B cell (primary cell): Measurements from ENCODE around the gene DDRGK1. TPM values are rescaled to one million over a fixed set of nuclear protein-coding genes. Genes with fewer than 3 reads are reported as not detected.
A peak's percentile ranks its signal among the peaks of the same experiment; 100 is the strongest.
"Not testable (repeated sequence)": the region's sequence is repeated elsewhere in the genome, so short reads cannot be mapped to it uniquely, and the experiment has no call there.

ENCODE experiments used
- ATAC-seq: fragments of 200-7000 bp; cut with Tn5 transposase; one replicate; pipeline ENCODE4 v1.10.0; 2021; ENCODE audit warnings: low read depth, mild to moderate bottlenecking, moderate number of reproducible peaks, moderate library complexity
- CTCF ChIA-PET: fragments of 350-600 bp; sonication (Branson Sonifier 250); formaldehyde crosslinking; loops from one replicate; lab custom pipeline; 2021; ENCODE audit warnings: antibody characterized with exemption, inconsistent platforms; lab: Charles Lee
- POLR2A ChIA-PET: fragments of 350-600 bp; sonication (Branson Sonifier 250); formaldehyde crosslinking; loops from one replicate; lab custom pipeline; 2021; ENCODE audit warnings: antibody characterized with exemption; lab: Charles Lee
- DNase-seq: peaks from one replicate; pipeline ENCODE4 v3.0.0; 2013
- H2AFZ ChIP-seq: 2 replicates; pipeline ENCODE4 v1.6.1; 2012; ENCODE audit warnings: mild to moderate bottlenecking, low read depth, low read length; ENCODE audit not compliant: insufficient read depth, poor library complexity, severe bottlenecking
- H3K27ac ChIP-seq, 2 donors: 1 replicate in 1 of 2; 2 replicates in 1 of 2; pipeline ENCODE4 v1.5.1; 2012 to 2013; ENCODE audit warnings: low read length in 2 of 2, mild to moderate bottlenecking in 2 of 2, moderate library complexity in 1 of 2
- H3K27me3 ChIP-seq, 4 experiments: fragments of 200-600 bp in 1 of 4; sonication (generic) in 1 of 4; replicated peaks in 1 of 4; 1 replicate in 2 of 4; 2 replicates in 2 of 4; pipeline versions ENCODE4 v1.6.1 to v1.7.0; 2013 to 2016; ENCODE audit warnings: low read length in 3 of 4, mild to moderate bottlenecking in 2 of 4, mixed read lengths in 1 of 4, moderate library complexity in 1 of 4; ENCODE audit not compliant: insufficient read depth in 4 of 4, control insufficient read depth in 3 of 4; ENCODE audit errors: control extremely low read depth in 1 of 4
- H3K36me3 ChIP-seq, 2 experiments: replicated peaks in 1 of 2; 1 replicate in 1 of 2; 2 replicates in 1 of 2; pipeline versions ENCODE4 v1.6.1 to v1.7.1; 2013; ENCODE audit warnings: low read length in 1 of 2; ENCODE audit not compliant: insufficient read depth in 2 of 2, control insufficient read depth in 1 of 2; ENCODE audit errors: control extremely low read depth in 1 of 2, extremely low read depth in 1 of 2
- H3K4me1 ChIP-seq, 2 donors: fragments of 200-600 bp in 1 of 2; sonication (generic) in 1 of 2; 1 replicate in 1 of 2; 2 replicates in 1 of 2; pipeline versions ENCODE4 v1.5.1 to v1.6.1; 2013 to 2017; ENCODE audit warnings: low read length in 2 of 2; ENCODE audit not compliant: control insufficient read depth in 2 of 2, insufficient read depth in 2 of 2
- H3K4me2 ChIP-seq: replicated peaks from 2 replicates; pipeline ENCODE3; 2012; ENCODE audit warnings: mild to moderate bottlenecking, low read depth, low read length; ENCODE audit not compliant: poor library complexity, severe bottlenecking
- H3K4me3 ChIP-seq, 5 experiments: fragments of 200-600 bp in 1 of 5; sonication (generic) in 1 of 5; 1 replicate in 3 of 5; 2 replicates in 2 of 5; pipeline versions ENCODE4 v1.5.1 to v1.7.0; 2011 to 2016; ENCODE audit warnings: low read length in 4 of 5, mild to moderate bottlenecking in 4 of 5, low read depth in 2 of 5, control low read depth in 1 of 5, moderate library complexity in 1 of 5; ENCODE audit not compliant: insufficient read depth in 1 of 5; ENCODE audit errors: control extremely low read depth in 1 of 5, extremely low read depth in 1 of 5
- H3K79me2 ChIP-seq: fragments of 200-600 bp; sonication (generic); one replicate; pipeline ENCODE4 v1.6.0; 2016; ENCODE audit warnings: low read length; ENCODE audit not compliant: control insufficient read depth, insufficient read depth
- H3K9ac ChIP-seq: fragments of 200-600 bp; sonication (generic); 2 replicates; pipeline ENCODE4 v1.6.1; 2017; ENCODE audit warnings: mild to moderate bottlenecking, low read length, moderate library complexity
- H3K9me3 ChIP-seq, 3 donors: one replicate each; pipeline versions ENCODE4 v1.6.1 to v1.7.1; 2013; ENCODE audit warnings: low read length in 2 of 3; ENCODE audit not compliant: control insufficient read depth in 2 of 3, insufficient read depth in 1 of 3; ENCODE audit errors: control extremely low read depth in 1 of 3
- H4K20me1 ChIP-seq: 2 replicates; pipeline ENCODE4 v1.6.0; 2012; ENCODE audit warnings: mild to moderate bottlenecking, low read length; ENCODE audit not compliant: insufficient read depth, control insufficient read depth, poor library complexity, severe bottlenecking
- H3K27ac Mint-ChIP-seq: one replicate; pipeline ENCODE4 v1.8.0; 2021; ENCODE audit warnings: mixed read lengths
- H3K27me3 Mint-ChIP-seq: one replicate; pipeline ENCODE4 v1.8.0; 2021; ENCODE audit warnings: mixed read lengths
- H3K4me1 Mint-ChIP-seq: one replicate; pipeline ENCODE4 v1.8.0; 2021; ENCODE audit warnings: mixed read lengths
- H3K4me3 Mint-ChIP-seq: one replicate; pipeline ENCODE4 v1.8.0; 2021; ENCODE audit warnings: mixed read lengths
- H3K9me3 Mint-ChIP-seq: one replicate; pipeline ENCODE4 v1.8.0; 2022; ENCODE audit warnings: mixed read lengths; ENCODE audit not compliant: insufficient read depth
- EZH2 ChIP-seq: IDR thresholded peaks from 2 replicates; pipeline ENCODE4 v1.6.1; 2012; ENCODE audit warnings: borderline replicate concordance, low read depth, mild to moderate bottlenecking, moderate library complexity, low read length; ENCODE audit not compliant: insufficient read depth, poor library complexity, severe bottlenecking
- WGBS: methylation state at CpG from one replicate; pipeline ENCODE4 v1.1.5; 2013; ENCODE audit warnings: missing lambda C conversion rate; ENCODE audit not compliant: insufficient coverage; 5-methylcytosine and 5-hydroxymethylcytosine counted together
- intact Hi-C: fragments of 100-400 bp; cut with micrococcal nuclease; formaldehyde crosslinking; loops from one replicate; pipeline ENCODE4 v1.10.0; 2022
- polyA plus RNA-seq: library from polyadenylated mRNA; depleted of rRNA; stranded (reverse); fragments of >200 nt; gene quantifications from 2 replicates; pipeline ENCODE4 v1.2.3, GENCODE V29; 2012
- total RNA-seq, 2 donors: library from RNA; stranded (reverse); fragments of 120-200 nt in 1 of 2; gene quantifications; 1 replicate in 1 of 2; 2 replicates in 1 of 2; pipeline versions ENCODE4 v1.2.3 to v1.2.4, GENCODE V29; 2013 to 2022
- TF ChIP-seq, protein P1 (sequence below): fragments of 200-600 bp; IDR thresholded peaks from one replicate; pipeline ENCODE4 v1.8.0; 2022; ENCODE audit warnings: antibody characterized with exemption, mild to moderate bottlenecking

DDRGK1 gene
- total and polyA plus RNA-seq, 2 donors (not counting 1 experiment from before 2014, with no cell fraction given), result 35.6 to 51.9 TPM

DNA sequence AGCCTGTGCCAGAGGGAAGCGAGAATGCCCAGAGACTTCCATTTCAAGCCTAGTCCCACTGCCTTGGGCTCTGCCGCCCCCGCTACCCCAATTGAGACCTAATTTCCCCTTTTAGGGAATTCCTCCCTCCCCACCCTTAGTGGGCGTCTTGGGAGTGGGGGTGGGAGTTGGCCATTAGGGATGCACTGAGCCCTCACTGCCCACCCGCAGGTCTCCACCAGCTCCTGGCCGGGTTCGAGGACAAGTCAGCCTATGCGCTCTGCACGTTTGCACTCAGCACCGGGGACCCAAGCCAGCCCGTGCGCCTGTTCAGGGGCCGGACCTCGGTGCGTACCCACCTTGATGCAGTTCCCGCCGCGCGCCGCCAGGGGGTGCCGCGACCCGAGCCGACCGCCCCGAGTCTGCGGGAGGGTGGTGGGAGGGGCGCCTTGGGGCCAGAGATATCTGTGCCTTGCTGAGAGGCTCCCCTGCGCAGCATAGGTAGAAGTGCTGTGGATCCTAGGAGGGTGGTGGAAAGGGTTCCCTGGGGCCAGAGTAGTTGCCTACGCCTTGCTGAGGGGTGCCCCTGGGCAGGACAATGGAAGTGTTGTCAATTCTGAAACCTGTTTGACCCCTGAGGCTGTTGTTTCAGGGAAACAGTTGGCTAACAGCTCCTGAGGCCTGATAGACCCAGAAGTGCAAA, 14.0 kb upstream of the DDRGK1 start:
- peak overlapping the region; percentile 13 for H2AFZ ChIP-seq
- H3K9me3 ChIP-seq, result no peaks in the 10 kb centered on the region
- ATAC-seq (peak; percentile 70), DNase-seq (peak; percentile 79)
- ChIA-PET CTCF (interaction anchor here (0.6 to 8.0 kb wide), 14 partner anchors 10 to 492 kb away, joined by 3 to 76 read pairs (median 3); partner anchors contain the start of genes ITPA and SLC4A11), POLR2A (interaction anchor here (0.5 to 0.7 kb wide), 2 partner anchors 58 to 178 kb away, joined by 4 to 9 read pairs; no protein-coding TSS in a partner anchor)
- TF ChIP-seq EZH2, result no peak
- TF ChIP-seq, protein P1, sequence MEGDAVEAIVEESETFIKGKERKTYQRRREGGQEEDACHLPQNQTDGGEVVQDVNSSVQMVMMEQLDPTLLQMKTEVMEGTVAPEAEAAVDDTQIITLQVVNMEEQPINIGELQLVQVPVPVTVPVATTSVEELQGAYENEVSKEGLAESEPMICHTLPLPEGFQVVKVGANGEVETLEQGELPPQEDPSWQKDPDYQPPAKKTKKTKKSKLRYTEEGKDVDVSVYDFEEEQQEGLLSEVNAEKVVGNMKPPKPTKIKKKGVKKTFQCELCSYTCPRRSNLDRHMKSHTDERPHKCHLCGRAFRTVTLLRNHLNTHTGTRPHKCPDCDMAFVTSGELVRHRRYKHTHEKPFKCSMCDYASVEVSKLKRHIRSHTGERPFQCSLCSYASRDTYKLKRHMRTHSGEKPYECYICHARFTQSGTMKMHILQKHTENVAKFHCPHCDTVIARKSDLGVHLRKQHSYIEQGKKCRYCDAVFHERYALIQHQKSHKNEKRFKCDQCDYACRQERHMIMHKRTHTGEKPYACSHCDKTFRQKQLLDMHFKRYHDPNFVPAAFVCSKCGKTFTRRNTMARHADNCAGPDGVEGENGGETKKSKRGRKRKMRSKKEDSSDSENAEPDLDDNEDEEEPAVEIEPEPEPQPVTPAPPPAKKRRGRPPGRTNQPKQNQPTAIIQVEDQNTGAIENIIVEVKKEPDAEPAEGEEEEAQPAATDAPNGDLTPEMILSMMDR, result peak; percentile 96
- no peak overlapping the region for H3K27ac ChIP-seq
- no peaks in the 10 kb centered on the region for H3K27me3 ChIP-seq
- peaks cover 20 to 28% of the 10 kb centered on the region in 2 donors for H3K4me1 ChIP-seq
- Mint-ChIP-seq H3K9me3 (no peaks in the 10 kb centered on the region), H3K27me3 (no peaks in the 10 kb centered on the region), H3K4me1 (peaks cover 19% of the 10 kb centered on the region), H3K27ac (no peak overlapping the region), H3K4me3 (no peak overlapping the region)
- peaks cover 5% of the 10 kb centered on the region for H4K20me1 ChIP-seq
- 23% methylated on average over 26 of the region's 30 CpGs for WGBS
- H3K79me2 ChIP-seq, result peaks cover 11% of the 10 kb centered on the region
- intact Hi-C loops, result loop anchor here (1.0 to 5.0 kb wide), 2 partner anchors 14 to 254 kb away; partner anchors contain the start of genes ATRN and DDRGK1
- no peak overlapping the region for H3K4me3 ChIP-seq
- H3K4me2 ChIP-seq, result peak overlapping the region; percentile 55
- H3K9ac ChIP-seq, result no peak overlapping the region
- peaks cover 0 to 33% of the 10 kb centered on the region in 2 experiments for H3K36me3 ChIP-seq

- 100% methylated on average over 1 of the region's 7 CpGs for WGBS
- intact Hi-C loops, result loop anchor here (5.0 kb wide), 1 partner anchor 257 kb away; the partner anchor contains the start of gene ATRN
- H2AFZ ChIP-seq, ATAC-seq, H3K4me2 ChIP-seq, H3K27me3 Mint-ChIP-seq, DNase-seq, H3K4me3 ChIP-seq, H3K27me3 ChIP-seq, H3K9ac ChIP-seq, H3K9me3 Mint-ChIP-seq, H3K4me1 Mint-ChIP-seq, POLR2A ChIA-PET, H3K27ac ChIP-seq, H3K27ac Mint-ChIP-seq, H3K9me3 ChIP-seq, H3K4me3 Mint-ChIP-seq: not testable (repeated sequence)
- CTCF ChIA-PET, result interaction anchor here (1.2 kb wide), 1 partner anchor 64 kb away, joined by 3 read pairs; no protein-coding TSS in a partner anchor
- H3K79me2 ChIP-seq, result peaks cover 35% of the 10 kb centered on the region
- H3K36me3 ChIP-seq, result peaks cover 0 to 23% of the 10 kb centered on the region in 2 experiments
- H3K4me1 ChIP-seq, result peaks cover 8 to 13% of the 10 kb centered on the region in 2 donors
- H4K20me1 ChIP-seq, result peaks cover 11% of the 10 kb centered on the region
Observed at GRCh38 chr20:3215359-3215917, 11.0 kb upstream of the DDRGK1 start.
